GM15510 (cell line): Measurements from ENCODE around the gene AK1.

ENCODE experiments used
- POLR2A ChIP-seq: IDR thresholded peaks from 3 replicates; pipeline ENCODE4 v1.6.1; 2011; ENCODE audit warnings: borderline replicate concordance; ENCODE audit not compliant: insufficient read length; ENCODE audit errors: extremely low read depth

The AK1 gene

DNA sequence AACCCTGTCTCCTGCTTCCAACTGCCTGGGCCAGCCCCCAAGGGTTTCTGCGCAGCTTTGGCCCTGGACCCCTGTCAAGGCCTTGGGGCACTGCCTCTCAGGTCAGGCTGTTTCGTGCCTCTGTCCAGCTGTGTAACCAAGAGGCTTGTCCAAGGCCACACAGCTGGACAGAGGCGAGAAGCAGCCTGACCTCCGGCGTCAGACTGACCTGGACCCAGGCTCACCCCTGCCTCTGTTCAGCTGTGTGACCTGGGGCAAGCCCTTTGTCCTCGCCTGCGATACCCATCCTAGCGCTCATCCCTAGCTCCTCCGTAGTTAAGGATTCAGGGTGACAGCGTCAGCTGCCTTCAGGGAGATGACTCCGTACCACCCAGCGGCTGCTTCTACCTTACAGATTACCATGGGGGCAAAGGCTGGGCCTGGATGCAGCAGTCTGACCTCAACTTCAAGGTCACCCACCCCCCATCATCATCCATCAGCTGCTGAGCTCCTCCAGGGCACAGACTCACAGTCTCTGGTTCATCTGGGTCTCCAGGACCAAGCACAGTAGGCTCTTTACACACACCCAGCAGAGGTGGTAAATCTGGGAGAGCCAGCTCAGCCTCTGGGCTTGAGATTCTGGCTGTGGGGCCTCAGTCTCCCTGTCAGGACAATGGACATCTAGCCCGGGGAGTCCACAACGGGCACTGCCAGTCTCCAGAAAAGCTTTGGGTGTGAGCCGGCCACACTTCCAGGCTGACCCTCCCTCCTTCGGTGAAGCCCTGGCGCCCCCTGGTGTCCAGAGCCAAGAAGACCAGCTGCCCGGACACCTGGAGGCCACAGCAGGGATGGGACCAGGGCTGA is 7.9 kb downstream of the AK1 start:
- TF ChIP-seq POLR2A: no peak

DNA sequence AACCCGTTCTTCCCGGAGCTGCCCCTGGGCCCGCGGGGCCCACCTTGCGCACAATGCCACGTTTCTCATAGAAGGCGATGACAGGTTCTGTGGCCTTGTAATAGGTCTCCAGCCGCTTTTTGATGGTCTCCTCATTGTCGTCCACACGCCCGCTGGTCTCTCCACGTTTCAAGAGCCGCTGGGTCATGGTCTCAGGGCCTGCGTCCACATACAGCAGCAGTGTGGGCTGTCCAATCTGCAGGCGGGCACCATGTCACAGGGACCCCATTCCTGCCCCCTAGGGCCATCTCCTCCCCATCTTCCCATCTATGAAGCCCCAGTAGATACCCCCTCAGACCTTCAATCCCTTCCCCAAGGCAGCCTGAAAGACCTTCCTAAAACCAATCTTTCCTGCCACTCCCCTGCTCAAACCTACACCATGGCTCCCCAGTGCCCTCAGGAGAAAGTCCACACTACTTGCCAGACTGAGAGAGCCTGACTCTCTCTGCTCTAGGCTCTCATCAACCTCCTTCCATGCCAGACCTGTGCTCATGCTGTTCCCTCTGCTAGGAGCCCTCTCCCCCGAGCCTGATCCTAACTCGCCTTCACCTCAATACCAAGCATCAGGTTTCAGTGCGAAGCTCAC is 9.1 kb downstream of the AK1 start:
- TF ChIP-seq POLR2A: no peak

DNA sequence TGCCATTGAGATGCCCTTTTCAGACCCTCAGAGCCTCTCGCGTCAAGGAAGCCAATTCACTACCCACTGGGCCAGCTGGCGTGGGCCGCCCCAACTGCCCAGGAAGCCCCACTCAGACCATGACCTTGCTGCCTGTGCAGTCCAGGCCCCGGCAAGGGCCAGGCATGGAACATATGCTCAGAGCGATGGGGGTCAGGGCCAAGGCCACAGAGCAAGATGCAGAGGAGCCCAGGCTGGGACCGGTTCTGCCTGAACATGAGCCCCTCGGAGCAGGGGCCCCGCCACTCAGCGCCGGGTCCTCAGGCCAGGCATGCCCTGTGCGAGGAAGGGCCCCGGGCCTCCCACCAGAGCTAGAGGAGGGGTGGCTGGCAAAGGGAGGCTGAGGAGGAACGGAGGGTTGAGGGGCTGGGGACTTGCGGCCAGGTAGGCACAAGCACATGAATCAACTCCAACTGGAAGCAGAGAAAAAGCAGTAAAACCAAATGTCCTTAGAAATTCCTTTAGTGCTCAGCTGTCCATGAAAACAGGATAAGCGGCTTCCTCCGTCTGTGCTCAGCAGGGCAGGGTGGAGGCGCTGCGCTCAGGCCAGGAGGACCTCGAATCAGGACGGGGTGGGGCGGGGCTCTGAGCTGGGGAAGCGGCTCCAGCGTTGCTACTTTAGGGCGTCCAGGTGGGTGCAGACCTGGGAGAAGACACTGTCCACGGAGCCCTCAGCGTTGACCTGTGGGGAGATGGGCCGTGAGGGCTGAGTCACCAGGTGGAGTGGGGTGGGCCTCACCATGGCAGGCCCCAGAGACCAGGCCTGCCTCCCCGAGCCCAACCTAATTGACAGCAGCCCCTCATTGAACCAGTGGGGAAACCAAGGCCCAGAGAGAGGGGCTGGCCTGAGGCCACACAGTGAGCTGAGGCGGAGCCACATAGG is 9.9 kb downstream of the AK1 start:
- no peak for TF ChIP-seq POLR2A

DNA sequence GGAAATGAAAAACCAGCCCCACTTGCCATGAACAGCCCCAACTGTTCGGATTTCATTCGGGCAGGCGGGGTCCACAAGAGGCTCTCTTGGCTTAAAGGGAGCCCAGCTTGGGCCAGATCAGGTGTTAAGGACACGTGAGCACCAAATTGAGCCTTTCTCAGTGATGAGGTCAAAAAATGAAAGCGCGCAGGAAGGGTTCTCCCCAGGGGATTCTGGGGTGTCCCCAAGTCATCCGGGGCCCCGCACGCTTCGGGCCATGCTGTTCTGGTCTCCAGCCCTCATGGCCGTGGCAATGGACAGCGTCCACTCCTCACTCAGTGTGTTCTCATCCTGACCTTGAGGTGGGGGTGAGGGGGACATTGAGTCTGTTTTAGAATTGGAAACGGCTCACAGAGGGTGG is 10.9 kb downstream of the AK1 start:
- TF ChIP-seq POLR2A: no peak

DNA sequence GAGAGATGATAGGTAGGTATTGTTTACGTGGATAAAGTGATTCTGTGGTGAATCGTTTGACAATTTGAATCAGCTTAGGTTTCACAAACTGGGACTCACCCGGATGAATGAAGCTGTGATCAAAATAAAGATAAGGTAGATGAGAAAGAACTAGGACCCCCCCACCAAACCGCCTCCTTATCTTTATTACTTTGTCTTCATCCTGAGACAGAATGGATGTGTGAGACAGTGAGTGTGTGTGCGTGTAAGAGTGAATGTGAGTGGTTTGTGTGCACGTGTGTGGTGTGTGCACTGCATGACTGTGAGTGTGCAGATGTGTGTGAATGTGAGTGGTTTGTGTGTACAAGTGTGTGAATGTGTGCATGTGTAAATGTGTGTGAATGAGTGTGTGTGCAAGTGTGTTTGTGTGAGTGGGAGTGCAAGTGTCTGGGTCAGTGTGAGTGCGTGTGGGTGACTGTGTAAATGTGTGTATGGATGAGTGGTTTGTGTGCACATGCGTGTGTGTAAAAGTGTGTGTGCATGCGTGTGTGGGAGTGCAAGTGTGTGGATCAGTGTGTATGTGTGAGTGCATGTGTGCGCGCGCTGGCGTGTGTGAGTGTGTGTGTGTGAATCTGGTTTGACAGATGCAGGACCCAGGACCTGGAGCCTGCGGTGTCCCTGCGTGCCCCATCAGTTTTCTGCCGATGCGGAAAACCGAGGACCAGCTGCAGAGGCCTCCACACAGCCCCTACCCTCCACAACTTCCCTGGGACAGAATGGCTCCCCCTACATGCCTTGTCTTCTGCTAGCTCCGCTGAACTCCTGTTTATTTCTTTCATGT is 11.6 kb downstream of the AK1 start:
- no peak for TF ChIP-seq POLR2A

DNA sequence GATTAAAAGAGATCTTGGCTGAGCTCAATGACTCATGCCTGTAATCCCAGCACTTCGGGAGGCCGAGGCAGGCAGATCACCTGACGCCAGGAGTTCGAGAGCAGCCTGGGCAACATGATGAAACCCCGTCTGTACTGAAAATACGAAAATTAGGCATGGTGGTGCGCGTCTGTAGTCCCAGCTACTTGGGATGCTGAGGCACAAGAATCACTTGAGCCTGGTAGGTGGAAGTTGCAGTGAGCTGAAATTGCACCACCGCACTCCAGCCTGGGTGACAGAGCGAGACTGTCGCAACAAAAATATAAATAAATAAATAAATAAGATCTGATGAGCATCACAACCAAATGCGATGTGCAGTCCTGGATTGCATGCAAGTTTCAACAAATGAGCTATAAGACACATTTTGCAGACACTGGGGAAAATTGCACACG is 14.3 kb downstream of the AK1 start:
- TF ChIP-seq POLR2A: no peak

DNA sequence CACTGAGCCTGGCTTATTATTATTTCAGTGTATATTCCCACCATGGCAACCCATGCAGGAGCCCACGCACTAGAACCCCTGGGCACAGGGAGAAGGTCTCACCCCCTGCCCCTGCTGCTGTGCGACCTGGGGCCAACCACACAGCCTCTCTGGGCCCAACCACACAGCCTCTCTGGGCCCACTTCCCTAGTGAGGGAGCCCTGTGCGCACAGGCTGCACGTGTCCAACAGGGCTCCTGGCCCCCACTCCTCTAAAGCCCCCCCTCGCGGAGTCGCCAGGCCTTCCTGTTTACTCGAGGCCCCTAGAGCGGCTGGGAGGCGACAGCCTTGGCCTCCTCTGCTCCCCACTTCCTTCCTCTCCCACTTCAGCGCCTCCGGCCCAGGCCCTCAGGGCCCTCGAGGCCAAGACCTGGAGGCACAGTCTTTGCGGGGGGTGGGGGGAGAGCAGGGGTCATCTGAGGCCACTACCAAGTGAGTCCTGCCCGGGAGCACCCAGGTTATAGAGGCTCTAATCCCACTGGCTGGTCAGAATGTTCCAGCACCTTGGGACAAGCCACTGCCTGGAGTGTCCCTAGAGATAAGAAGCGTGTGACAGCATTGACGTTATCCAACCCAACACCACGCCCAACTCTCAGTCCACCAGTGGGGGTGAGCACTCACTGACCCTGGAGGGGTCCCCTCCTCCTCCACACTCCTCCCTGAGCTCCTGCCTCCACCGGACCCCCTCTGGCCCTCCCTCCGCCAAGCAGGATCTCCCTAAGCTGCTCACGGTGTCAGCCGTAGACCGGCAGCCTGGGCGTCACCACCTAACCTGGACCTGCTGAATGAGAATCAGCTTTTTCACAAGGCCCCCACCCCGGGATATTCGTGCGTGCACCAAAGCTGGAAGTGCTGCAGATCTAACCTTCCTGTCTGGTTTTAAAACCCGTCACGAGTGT is 15.1 kb downstream of the AK1 start:
- TF ChIP-seq POLR2A: no peak

DNA sequence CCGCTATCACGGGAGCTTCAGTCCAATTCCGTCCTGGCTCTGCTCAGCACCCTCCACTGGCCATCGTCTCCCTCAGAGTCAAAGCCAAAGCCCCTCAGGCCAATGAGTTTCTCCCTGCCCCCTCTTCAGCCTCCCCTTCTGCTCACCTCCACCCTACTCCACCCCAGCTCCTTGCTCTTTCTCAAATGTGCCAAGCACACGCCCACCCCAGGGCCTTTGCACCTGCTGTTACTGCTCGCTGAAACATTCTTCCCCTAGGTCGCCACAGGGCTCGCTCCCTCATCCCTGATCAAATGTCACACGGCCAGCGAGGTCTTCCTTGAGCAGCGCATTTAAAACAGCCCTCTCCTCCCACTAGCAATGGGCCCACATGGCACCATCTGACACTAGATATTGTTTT is 16.7 kb downstream of the AK1 start:
- no peak for TF ChIP-seq POLR2A

DNA sequence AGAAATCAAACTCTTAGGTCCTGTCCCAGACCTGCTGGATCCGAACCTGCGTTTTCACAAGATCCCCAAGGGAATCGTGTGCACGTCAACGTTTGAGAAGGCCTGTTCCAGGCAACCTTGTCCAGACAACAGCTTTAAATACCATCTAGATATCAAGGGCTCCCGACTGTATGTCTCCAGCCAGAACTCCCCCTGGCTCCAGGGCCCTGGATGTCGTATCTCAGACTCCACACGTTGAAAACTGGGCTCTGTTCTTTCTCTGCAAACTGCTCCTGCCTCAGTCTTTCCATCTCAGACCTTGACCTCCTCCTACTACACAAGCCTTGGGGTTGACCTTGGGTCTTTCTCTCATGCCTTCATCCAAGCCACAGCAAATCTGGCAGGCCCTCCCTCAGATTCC is 17.2 kb downstream of the AK1 start:
- no peak for TF ChIP-seq POLR2A

DNA sequence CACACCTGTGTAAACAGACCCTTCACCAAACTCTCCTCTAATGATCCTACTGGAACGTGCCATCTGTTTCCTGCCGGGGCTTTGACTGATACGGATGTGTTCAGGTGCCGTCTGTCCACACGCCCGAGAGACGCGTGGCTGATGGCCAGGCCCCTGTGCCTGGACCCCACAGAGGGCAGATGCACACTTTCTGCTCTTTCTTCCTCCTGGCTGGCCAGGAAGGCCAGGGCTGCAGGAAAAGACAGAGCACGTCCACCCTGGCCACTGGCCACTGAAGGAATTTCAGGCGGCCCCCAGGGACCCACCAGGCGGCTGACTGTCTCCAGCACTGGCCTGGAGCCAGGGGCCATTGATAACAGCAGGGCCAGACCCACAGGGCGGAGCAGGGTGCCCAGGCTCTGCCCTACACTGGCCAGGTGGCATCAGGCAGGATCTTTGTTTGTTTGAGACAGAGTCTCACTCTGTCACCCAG is 19.4 kb downstream of the AK1 start:
- no peak for TF ChIP-seq POLR2A

DNA sequence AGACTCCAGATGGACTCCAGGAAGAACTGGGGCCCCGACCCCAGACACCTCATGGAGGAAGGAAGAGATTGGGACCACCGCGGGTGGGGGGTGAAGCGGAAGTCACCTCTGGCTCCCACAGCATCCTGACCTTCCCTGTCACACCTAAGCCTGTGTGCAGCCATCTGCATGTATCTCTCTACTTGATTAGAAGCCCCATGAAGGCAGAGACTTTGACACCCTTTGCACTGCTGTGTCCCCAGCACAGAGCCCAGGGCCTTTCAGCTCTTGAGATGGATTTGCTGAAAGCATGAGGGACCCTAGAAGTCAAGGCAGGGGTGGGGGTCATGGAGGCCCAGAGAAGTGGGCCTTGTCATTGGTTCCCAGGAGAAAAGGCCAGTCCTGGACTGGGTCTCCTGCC is 20.2 kb downstream of the AK1 start:
- TF ChIP-seq POLR2A: no peak

DNA sequence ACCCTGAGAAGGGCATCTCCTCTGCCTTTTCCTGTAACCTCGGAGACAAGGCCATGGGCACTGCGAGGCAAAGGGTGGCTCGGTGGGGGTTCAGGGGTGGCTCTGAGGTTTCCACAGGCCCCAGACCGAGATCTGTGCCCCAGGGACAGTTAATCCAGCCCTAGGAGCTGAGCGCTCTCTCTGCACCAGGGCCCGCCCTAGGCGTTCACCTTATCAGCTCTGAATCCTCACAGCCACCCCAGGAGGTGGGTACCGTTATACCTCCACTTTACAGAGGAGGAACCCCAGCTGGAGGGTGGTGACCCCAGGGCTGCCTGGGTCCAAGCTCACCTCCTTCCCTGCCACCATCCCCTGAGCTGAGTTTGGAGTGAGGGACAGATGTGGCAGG is 20.8 kb downstream of the AK1 start:
- no peak for TF ChIP-seq POLR2A

DNA sequence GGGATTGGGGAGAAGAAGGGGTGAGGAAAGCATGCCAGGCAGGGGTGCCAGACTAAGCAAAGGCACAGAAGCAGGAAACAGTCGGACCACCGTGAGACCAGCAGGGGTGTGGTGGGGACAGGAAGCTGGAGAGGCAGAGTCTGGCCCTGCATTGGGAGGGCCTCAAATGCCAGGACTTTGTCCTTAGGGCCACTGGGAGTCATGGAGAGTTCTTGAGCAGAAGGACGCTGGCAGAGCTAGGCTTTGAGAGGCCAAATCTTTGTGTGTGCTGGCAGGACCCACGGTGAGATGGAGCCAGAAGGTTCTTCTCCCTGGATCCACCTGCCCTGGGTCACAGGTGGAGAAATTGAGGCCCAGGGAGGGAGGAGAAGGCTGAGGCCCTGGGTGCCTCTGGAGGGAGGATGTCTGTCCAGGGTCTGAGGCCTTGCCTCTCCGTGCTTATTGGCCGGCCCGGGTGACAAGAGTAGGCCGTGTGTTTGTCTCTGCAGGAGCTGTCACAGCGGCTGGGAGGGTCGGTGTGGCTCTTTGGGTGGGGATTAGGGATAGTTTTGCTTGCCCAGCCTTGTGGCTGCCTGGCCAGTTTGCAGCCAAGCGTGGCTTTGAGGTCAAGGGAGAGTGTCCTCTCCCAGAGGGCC is 21.3 kb downstream of the AK1 start:
- no peak for TF ChIP-seq POLR2A

DNA sequence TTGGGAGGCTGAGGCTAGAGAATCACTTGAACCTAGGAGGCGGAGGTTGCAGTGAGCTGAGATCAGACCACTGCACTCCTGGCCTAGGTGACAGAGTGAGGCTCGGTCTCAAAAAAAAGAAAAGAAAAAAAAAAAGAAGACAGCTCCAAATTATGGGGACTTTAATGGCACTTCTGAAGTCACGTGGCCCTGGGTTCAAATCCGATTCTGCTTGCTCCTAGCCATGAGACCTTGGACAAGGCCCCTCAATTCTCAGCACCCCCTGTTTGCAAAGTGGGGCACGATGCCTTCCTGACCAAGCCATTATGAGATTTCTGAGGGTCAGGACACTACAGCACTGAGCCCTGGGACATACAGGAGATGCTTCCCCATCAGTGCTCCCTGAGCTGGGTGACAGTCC is 22.0 kb downstream of the AK1 start:
- no peak for TF ChIP-seq POLR2A

DNA sequence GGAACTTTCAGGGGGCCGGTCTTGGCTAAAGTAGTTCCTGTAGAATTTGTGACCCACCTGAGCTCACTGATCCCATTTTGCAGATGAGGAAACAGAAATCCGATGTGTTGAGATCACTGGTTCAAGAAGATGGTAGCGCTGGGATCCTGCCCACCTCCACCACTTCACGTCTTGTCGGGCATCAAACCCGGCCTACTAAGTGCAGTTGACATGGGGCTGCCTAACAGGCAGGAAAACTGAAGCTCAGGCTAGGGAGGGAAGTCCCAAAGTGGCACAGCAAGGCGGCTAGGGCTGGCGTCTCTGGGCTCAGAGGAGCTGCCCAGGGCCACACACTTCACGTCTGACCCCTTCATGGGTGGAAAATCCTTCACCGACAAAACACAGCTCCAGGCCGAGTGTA is 22.5 kb downstream of the AK1 start:
- TF ChIP-seq POLR2A: no peak
